T-helper 2 cell treated with Interferon-gamma antibody and Interleukin-4, amounts not matched to agents 100 ng/mL and 5 ng/mL, for 36 hours (primary cell): ENCODE measurements around the gene TAAR2. TPM values are rescaled to one million over a fixed set of nuclear protein-coding genes. Genes with fewer than 3 reads are reported as not detected.
"Not testable (repeated sequence)": the region's sequence is repeated elsewhere in the genome, so short reads cannot be mapped to it uniquely, and the experiment has no call there.

Experiments
- intact Hi-C: fragments of 100-400 bp; cut with micrococcal nuclease; formaldehyde crosslinking; loops from one replicate; pipeline ENCODE4 v1.15.1; 2023
- total RNA-seq: library from RNA; stranded (reverse); gene quantifications from 2 replicates; pipeline ENCODE4 v1.2.3, GENCODE V29; 2022

The TAAR2 gene
- total RNA-seq, 1 donor from 2014 or later, result not detected

DNA sequence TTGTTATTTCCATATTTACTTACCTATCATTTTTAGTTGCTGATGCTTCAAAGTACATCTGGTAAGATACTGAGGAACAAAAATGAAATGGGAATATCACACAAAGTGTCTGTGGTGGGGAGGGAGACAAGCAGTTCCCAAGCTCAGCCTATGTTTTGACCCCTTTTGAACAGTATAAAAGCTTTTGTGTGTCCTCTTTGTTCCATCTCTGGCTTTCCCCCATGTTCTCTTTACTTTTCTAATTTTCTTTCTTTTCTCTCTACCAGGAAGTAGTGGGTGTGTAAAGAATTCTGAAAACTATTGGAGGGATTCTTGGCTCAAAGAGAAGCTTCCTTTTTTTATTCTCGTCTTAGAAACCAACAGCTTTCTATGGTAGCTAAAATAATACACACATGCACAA lies 7.4 kb downstream of the TAAR2 start:
- intact Hi-C loops, result no loop called here

DNA sequence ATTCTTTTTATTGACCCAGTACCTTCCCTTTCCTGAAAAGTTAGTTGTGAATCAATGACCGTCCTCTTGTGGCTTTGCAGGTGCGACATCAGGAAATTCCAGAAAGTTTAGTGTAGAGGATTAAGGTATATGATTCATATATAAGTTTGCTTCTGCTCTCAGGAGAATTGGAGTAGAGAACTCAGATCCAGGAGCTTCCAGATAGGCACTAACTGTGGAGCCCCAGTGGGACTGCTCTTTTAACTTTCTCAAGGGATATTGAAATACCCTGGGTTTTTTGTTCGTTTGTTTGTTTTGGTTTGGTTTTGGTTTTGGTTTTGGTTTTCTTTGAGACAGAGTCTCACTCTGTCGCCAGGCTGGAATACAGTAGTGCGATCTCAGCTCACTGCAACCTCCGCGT lies 9.5 kb downstream of the TAAR2 start:
- intact Hi-C loops, result no loop called here

DNA sequence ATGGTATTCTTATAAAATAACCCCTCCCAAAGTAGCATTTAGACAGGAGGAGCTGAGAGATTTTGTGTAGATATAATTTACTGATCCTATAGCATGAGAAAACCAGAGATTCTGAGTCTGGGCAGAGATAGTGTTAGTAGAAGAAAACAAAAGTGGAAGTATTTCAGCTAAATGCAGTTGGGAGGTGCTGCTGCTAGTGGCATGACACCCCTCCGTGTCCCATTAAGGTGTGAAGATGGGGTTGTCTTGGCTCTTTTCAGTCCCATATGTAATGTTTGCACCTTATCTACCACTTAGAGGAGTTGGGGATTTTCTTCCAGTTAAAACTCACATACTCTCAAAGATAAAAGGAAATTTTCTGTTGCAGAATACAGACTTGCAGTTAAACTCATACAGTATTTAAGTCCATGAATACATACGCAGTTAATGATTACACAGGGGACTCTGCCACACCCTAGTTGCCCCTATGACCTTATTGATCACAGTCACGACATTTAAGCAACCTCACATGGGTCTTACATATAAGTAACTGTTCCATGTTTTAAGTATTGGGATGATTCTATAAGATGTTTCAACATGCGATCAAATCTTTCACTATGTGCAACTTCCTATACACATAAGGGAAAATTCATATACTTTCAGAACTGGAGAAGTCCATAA lies 11.5 kb downstream of the TAAR2 start:
- intact Hi-C loops, result no loop called here

DNA sequence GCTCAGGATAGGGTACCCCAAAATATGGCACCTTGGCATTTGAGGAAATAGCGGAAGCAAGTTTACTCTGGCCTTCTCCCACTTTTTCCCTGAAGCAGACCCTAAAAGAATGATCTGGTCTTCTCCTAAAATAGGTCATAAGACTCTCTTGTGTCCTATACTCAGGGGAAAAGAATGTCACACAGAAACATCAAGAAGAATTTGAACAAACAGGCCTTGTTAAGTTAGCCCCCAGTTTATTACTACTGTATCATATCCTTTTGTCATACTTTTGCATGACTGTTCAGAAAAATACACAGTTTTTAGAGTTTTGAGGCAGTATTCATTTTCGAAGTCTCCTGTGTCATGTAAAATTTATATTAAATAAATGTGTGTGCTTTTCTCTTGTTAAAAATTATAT lies 12.5 kb downstream of the TAAR2 start:
- intact Hi-C loops, result no loop called here

GRCh38 chr6:132607544-132608233 lies 16.4 kb downstream of the TAAR2 start:
- intact Hi-C loops, result no loop called here

GRCh38 chr6:132604635-132605152 lies 19.4 kb downstream of the TAAR2 start:
- intact Hi-C loops, result no loop called here

DNA sequence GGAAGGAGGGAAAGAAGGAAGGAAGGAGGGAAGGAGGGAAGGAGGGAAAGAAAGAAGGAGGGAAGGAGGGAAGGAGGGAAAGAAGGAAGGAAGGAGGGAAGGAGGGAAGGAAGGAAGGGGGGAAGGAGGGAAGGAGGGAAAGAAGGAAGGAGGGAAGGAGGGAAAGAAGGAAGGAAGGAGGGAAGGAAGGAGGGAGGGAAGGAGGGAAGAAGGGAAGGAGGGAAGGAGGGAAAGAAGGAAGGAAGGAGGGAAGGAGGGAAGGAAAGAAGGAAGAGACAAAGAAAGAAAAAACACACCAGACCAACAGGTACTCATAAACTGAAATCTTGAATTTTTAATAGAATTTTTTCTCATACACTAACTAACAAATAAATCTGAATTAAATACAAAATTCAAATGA lies 23.2 kb downstream of the TAAR2 start:
- intact Hi-C loops, result not testable (repeated sequence)

DNA sequence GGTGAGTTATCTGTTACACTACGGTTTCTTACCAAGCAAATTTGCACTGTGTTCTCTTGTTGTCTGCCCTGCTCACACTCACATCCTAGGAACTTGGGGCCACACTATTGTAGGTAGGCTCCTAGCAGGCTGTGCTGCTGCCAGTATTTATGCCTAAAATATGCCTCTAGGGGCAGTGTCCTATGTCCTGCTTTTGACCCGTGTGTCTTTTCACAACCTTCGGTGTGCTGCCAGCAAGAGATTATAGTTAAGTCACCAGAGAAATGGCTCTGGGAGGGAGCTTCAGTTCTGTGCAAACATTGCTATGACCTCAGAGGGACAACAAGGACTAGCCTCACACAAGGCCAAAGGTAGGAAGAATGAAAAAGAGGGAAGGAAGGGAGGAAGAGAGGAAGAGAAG lies 25.6 kb downstream of the TAAR2 start:
- intact Hi-C loops, result no loop called here

- intact Hi-C loops, result no loop called here
Observed at GRCh38 chr6:132596201-132596600, 27.9 kb downstream of the TAAR2 start.

DNA sequence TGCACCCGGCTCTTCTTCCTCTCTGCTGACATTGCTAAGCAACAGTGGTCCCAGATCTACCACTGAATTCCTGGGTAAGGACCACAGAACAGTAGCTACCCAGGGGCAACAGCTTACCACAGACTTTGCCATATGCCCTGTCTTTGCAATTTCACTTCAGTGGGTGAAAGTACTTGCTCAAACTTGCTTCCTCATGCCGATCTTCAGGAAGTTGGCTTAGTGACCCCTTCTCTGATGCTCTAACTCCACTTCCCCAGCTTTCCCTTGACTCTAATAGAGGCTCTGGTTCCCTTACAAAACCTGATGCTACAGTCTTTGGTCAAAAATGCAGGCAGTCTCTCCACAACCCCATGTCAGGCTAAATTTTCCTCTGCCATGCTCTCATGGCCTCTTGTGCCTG lies 31.2 kb downstream of the TAAR2 start:
- intact Hi-C loops, result no loop called here

DNA sequence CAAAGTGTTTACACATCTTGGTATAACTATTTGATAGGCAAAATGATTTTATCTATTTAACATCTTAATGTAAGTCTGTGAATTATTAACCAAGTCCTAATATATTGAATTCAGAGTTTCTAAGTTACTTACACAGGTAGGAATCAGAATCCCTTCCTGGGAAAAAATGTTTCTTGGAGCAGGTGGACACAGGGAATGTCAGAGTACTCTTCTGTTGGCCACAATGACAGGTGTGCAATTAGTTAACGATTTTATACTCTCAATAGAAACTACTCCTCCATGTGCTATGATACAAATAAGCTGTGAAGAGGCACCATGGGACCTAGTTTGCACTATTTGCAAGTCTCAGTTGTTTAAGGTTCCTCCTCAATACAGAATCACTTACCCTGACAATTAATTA lies 33.7 kb downstream of the TAAR2 start:
- intact Hi-C loops, result no loop called here

DNA sequence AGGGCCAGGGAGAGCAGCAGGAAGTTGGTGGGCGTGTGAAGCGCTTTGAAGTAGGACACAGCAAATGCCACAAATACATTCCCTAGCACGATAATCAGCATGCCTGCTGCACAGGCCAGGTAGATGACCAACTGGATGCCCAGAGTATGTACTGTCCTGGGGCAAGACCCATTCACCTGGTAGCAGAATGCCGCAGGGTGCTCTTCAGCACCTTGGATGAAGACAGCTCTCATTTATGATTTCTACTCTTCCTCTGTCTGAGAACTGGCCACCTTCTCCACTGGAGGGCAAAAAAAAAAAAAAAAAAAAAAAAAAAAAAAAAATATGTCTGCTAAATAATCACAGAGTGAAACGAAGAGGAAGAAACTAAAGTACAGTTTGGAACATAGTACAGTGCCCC lies 34.6 kb downstream of the TAAR2 start, which contains the start of gene TAAR5:
TSS of gene TAAR5 (minus strand) at position 288 of the 400 bp plus-strand sequence. CDS start at position 233, 55 bp downstream.
- intact Hi-C loops, result no loop called here

DNA sequence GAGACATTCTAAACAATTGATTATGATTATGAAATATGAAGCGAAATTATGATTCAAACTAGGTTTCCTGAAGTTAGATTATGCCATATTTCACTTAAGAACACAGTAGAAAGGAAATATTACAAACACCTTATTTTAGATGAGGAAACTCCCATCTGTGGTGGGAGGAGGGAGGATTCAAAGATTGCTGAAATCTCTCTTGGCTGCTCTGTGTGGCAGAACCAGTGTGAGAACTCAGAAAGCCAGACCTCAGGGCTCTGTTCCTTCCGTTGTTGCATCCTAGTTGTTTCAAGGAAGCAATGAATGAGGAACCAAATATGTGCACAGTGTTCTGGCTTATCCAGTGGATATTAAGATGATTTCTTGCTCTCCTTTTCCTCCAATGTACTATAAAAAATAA lies 36.7 kb downstream of the TAAR2 start:
- intact Hi-C loops, result no loop called here

GRCh38 chr6:132584698-132585097 lies 39.4 kb downstream of the TAAR2 start:
- intact Hi-C loops, result no loop called here

- intact Hi-C loops, result no loop called here
Observed at GRCh38 chr6:132571774-132572173, 52.3 kb downstream of the TAAR2 start.

- intact Hi-C loops, result no loop called here
Observed at GRCh38 chr6:132570221-132570777, 53.8 kb downstream of the TAAR2 start, which contains the start of gene TAAR6. Gene TAAR6, plus strand, starts transcription at chr6:132570322. Its CDS starts 0 bp downstream, at chr6:132570322.

DNA sequence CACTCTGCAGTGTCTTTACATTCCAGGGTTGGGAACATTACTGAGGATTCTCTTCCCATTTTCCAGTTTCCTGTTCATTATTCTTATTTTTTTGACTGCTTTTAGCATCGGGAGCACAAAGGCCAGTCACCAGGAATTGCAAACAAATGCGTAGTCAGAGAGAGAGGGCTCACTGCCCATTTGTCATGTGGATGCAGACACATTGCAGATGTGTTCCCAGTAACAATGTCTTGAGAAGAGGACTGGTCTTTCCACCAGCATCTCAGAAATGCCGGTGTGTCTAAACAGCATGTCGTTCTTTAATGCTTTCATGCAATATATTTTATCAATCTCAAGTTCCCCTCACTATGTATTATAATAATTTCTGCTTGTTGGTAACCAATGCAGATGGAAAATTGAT lies 54.9 kb downstream of the TAAR2 start:
- intact Hi-C loops, result no loop called here

- intact Hi-C loops, result no loop called here
Observed at GRCh38 chr6:132568611-132569010, 55.5 kb downstream of the TAAR2 start.

GRCh38 chr6:132567566-132567965 lies 56.5 kb downstream of the TAAR2 start:
- intact Hi-C loops, result no loop called here
